ENCODE results near the gene SLC18B1. TPM values are rescaled to one million over a fixed set of nuclear protein-coding genes. Genes with fewer than 3 reads are reported as not detected.

Gene SLC18B1
- total RNA-seq, 2 donors from 2014 or later = 5.4 to 7.7 TPM

DNA sequence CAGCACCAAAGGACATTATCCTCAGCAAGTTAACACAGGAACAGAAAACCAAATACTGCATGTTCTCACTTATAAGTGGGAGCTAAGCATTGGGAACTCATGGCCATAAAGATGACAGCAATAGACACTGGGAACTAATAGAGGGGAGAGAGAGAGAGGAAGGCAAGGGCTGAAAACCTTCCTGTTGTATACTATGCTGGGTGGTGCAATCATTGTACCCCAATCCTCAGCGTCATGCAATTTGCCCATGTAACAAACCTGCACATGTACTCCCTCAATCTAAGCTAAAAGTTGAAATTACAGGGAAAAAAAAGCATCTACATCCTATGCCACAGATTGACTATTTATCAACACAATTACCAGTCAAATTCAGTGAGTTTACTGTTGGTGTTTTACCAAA is 64.6 kb downstream of the SLC18B1 start:
- no peak for TF ChIP-seq POLR2A (IDR thresholded peaks at IDR 0.05)
- no peak for TF ChIP-seq POLR2AphosphoS5 (IDR thresholded peaks at IDR 0.05)
- TF ChIP-seq, protein P1, sequence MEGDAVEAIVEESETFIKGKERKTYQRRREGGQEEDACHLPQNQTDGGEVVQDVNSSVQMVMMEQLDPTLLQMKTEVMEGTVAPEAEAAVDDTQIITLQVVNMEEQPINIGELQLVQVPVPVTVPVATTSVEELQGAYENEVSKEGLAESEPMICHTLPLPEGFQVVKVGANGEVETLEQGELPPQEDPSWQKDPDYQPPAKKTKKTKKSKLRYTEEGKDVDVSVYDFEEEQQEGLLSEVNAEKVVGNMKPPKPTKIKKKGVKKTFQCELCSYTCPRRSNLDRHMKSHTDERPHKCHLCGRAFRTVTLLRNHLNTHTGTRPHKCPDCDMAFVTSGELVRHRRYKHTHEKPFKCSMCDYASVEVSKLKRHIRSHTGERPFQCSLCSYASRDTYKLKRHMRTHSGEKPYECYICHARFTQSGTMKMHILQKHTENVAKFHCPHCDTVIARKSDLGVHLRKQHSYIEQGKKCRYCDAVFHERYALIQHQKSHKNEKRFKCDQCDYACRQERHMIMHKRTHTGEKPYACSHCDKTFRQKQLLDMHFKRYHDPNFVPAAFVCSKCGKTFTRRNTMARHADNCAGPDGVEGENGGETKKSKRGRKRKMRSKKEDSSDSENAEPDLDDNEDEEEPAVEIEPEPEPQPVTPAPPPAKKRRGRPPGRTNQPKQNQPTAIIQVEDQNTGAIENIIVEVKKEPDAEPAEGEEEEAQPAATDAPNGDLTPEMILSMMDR (IDR thresholded peaks at IDR 0.05) = no peak
- no peaks in the 10 kb centered on the region for H3K27me3 ChIP-seq (replicated peaks; ENCODE audit: insufficient read depth)

DNA sequence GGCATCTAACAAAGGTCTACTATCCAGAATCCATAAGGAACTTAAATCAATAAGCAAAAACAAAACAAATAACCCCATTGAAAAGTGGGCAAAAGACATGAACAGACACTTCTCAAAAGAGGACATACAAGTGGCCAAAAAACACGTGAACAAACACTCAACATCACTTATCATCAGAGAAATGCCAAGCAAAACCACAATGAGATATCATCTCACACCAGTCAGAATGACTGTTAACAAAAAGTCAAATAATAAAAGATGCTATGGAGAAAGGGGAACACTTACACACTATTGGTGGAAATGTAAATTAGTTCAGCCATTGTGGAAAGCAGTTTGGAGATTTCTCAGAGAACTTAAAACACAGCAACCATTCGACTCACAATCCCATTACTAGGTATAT is 65.2 kb downstream of the SLC18B1 start:
- no peak for DNase-seq (ENCODE audit: low spot score)
- H3K27me3 ChIP-seq (replicated peaks; ENCODE audit: insufficient read depth) = no peaks in the 10 kb centered on the region
- intact Hi-C loops (cut with DNase I) = no loop called here
- WGBS = 58% methylated on average over 2 of the region's 2 CpGs
- H3K36me3 ChIP-seq = no peaks in the 10 kb centered on the region
- no peak for TF ChIP-seq POLR2AphosphoS5 (IDR thresholded peaks at IDR 0.05)
- TF ChIP-seq, protein P1 (IDR thresholded peaks at IDR 0.05) = no peak
- no peak for TF ChIP-seq POLR2A (IDR thresholded peaks at IDR 0.05)
- no peak overlapping the region for H3K4me3 ChIP-seq
- H3K9me3 ChIP-seq = no peaks in the 10 kb centered on the region
- H3K27ac ChIP-seq = no peak overlapping the region
- no peaks in the 10 kb centered on the region for H3K4me1 ChIP-seq (replicated peaks)

More for the DNA sequence above, 64.6 kb downstream of the SLC18B1 start:
- no peak overlapping the region for H3K4me3 ChIP-seq
- WGBS = 70% methylated on average over 1 of the region's 1 CpG
- H3K27ac ChIP-seq = no peak overlapping the region
- no peaks in the 10 kb centered on the region for H3K36me3 ChIP-seq
- no peaks in the 10 kb centered on the region for H3K4me1 ChIP-seq (replicated peaks)
- no peak for DNase-seq (ENCODE audit: low spot score)
- intact Hi-C loops (cut with DNase I) = no loop called here
- H3K9me3 ChIP-seq = no peaks in the 10 kb centered on the region

- no peak overlapping the region for H3K27ac ChIP-seq
- TF ChIP-seq POLR2AphosphoS5 (IDR thresholded peaks at IDR 0.05) = no peak
- TF ChIP-seq, protein P1 (IDR thresholded peaks at IDR 0.05) = no peak
- no peak for TF ChIP-seq POLR2A (IDR thresholded peaks at IDR 0.05)
- WGBS = 71% methylated on average over 2 of the region's 2 CpGs
- no peak for DNase-seq (ENCODE audit: low spot score)
- intact Hi-C loops (cut with DNase I) = no loop called here
- H3K9me3 ChIP-seq = no peaks in the 10 kb centered on the region
- no peak overlapping the region for H3K4me3 ChIP-seq
- no peaks in the 10 kb centered on the region for H3K27me3 ChIP-seq (replicated peaks; ENCODE audit: insufficient read depth)
- H3K4me1 ChIP-seq (replicated peaks) = no peaks in the 10 kb centered on the region
- H3K36me3 ChIP-seq = no peaks in the 10 kb centered on the region
Measured at GRCh38 chr6:132731086-132731485, 67.4 kb downstream of the SLC18B1 start.

- Histone ChIP-seq H3K27me3 (replicated peaks; ENCODE audit: insufficient read depth) (no peaks in the 10 kb centered on the region), H3K27ac (no peak overlapping the region), H3K4me3 (no peak overlapping the region), H3K9me3 (no peaks in the 10 kb centered on the region), H3K4me1 (replicated peaks) (no peaks in the 10 kb centered on the region), H3K36me3 (no peaks in the 10 kb centered on the region)
- DNase-seq (ENCODE audit: low spot score) = no peak
- WGBS = 75% methylated on average over 3 of the region's 3 CpGs
- TF ChIP-seq POLR2A (IDR thresholded peaks at IDR 0.05) (no peak), POLR2AphosphoS5 (IDR thresholded peaks at IDR 0.05) (no peak)
- TF ChIP-seq, protein P1 (IDR thresholded peaks at IDR 0.05) = no peak
- intact Hi-C loops (cut with DNase I) = no loop called here
Measured at GRCh38 chr6:132730560-132730959, 67.9 kb downstream of the SLC18B1 start.

- H3K4me1 ChIP-seq (replicated peaks) = no peaks in the 10 kb centered on the region
- intact Hi-C loops (cut with DNase I) = no loop called here
- no peak for TF ChIP-seq POLR2A (IDR thresholded peaks at IDR 0.05)
- TF ChIP-seq POLR2AphosphoS5 (IDR thresholded peaks at IDR 0.05) = no peak
- TF ChIP-seq, protein P1 (IDR thresholded peaks at IDR 0.05) = no peak
- WGBS = 72% methylated on average over 4 of the region's 4 CpGs
- no peaks in the 10 kb centered on the region for H3K27me3 ChIP-seq (replicated peaks; ENCODE audit: insufficient read depth)
- no peaks in the 10 kb centered on the region for H3K9me3 ChIP-seq
- H3K27ac ChIP-seq = no peak overlapping the region
- no peak for DNase-seq (ENCODE audit: low spot score)
- H3K4me3 ChIP-seq = no peak overlapping the region
- no peaks in the 10 kb centered on the region for H3K36me3 ChIP-seq
Measured at GRCh38 chr6:132728616-132729015, 69.8 kb downstream of the SLC18B1 start.

Data from prostate gland (tissue), 2 donors.